CD4-positive, alpha-beta T cell treated with Interleukin-17A for 4 hours (primary cell): ENCODE data around the gene PADI4.

ENCODE experiments used
- DNase-seq: peaks from one replicate; pipeline ENCODE4 v3.0.0-alpha.2; 2020; ENCODE audit warnings: mixed read lengths

Gene PADI4

GRCh38 chr1:17287130-17287776 lies 20.7 kb upstream of the PADI4 start:
- DNase-seq, result no peak

- no peak for DNase-seq
Measured at GRCh38 chr1:17289721-17290120, 18.3 kb upstream of the PADI4 start.

- DNase-seq, result no peak
Measured at GRCh38 chr1:17290553-17290952, 17.4 kb upstream of the PADI4 start.

- DNase-seq, result no peak
Measured at GRCh38 chr1:17292299-17293160, 15.5 kb upstream of the PADI4 start.

GRCh38 chr1:17293681-17294425 lies 14.1 kb upstream of the PADI4 start:
- DNase-seq, result no peak

GRCh38 chr1:17295292-17295691 lies 12.7 kb upstream of the PADI4 start:
- no peak for DNase-seq

- no peak for DNase-seq
Measured at GRCh38 chr1:17296086-17296485, 11.9 kb upstream of the PADI4 start.

- DNase-seq, result no peak
Measured at GRCh38 chr1:17297991-17298390, 10.0 kb upstream of the PADI4 start.

- DNase-seq, result no peak
Measured at GRCh38 chr1:17301767-17302166, 6.2 kb upstream of the PADI4 start.

- no peak for DNase-seq
Measured at GRCh38 chr1:17304151-17304825, 3.7 kb upstream of the PADI4 start.

GRCh38 chr1:17304826-17305175 lies 3.2 kb upstream of the PADI4 start:
- no peak for DNase-seq

GRCh38 chr1:17305576-17306095 lies 2.4 kb upstream of the PADI4 start:
- DNase-seq, result no peak

- DNase-seq, result no peak
Measured at GRCh38 chr1:17306407-17306806, 1.6 kb upstream of the PADI4 start.

GRCh38 chr1:17306921-17307320 lies 1.1 kb upstream of the PADI4 start:
- DNase-seq, result no peak

- no peak for DNase-seq
Measured at GRCh38 chr1:17307329-17307728, 668 bp upstream of the PADI4 start.

GRCh38 chr1:17308593-17308992 lies 596 bp downstream of the PADI4 start:
- no peak for DNase-seq

- DNase-seq, result no peak
Measured at GRCh38 chr1:17309426-17310067, 1.6 kb downstream of the PADI4 start.

GRCh38 chr1:17310068-17310640 lies 2.2 kb downstream of the PADI4 start:
- DNase-seq, result no peak

GRCh38 chr1:17313530-17314309 lies 5.7 kb downstream of the PADI4 start:
- no peak for DNase-seq

GRCh38 chr1:17314491-17314971 lies 6.5 kb downstream of the PADI4 start:
- no peak for DNase-seq

- no peak for DNase-seq
Measured at GRCh38 chr1:17315542-17316130, 7.6 kb downstream of the PADI4 start.
